ENCODE results near the gene SBNO1. TPM values are rescaled to one million over a fixed set of nuclear protein-coding genes. Genes with fewer than 3 reads are reported as not detected.

The SBNO1 gene
- total and polyA plus RNA-seq, 2 donors (not counting 1 experiment from before 2014, with no cell fraction given), result 5.9 to 47.5 TPM

DNA sequence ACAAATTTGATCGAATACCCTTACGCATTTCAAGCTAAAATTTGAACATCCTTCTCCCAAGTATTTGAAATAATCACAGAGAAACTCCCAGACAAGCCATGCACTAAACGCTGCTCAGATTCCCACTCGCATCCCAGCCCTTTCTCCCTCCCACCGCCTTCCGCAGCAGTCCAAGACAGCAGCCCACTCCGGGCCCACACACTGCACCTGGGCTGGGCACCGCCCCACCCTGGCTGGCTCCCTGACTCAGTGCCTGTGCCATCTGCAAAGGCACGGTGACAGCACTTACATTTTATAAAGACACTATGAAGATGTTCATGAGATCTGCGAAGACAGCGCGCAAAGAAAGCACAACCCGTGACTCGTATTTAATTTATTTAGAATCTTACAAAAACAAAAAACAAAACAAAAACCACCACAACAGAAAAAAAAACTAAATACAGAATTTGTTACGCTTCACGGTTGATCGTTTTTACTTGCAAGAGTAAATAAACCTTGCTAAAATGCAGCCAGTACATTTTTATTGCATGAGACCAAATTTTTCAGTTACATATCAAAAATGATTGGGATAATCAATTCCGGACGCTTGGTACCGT, 75.8 kb downstream of the SBNO1 start:
- Histone ChIP-seq H4K20me1 (ENCODE audit: control insufficient read depth, insufficient read depth, low read length, poor library complexity, severe bottlenecking) (no peaks in the 10 kb centered on the region), H3K9me3 (ENCODE audit: control extremely low read depth in 1 of 3, control insufficient read depth in 2 of 3, insufficient read depth in 1 of 3, low read length in 2 of 3) (no peaks in the 10 kb centered on the region), H3K4me3 (ENCODE audit: control extremely low read depth in 1 of 5, extremely low read depth in 1 of 5, insufficient read depth in 1 of 5, low read depth in 2 of 5, low read length in 4 of 5) (no peak overlapping the region), H3K79me2 (ENCODE audit: control insufficient read depth, insufficient read depth, low read length) (no peaks in the 10 kb centered on the region), H3K36me3 (replicated peaks in 1 of 2; ENCODE audit: control extremely low read depth in 1 of 2, control insufficient read depth in 1 of 2, extremely low read depth in 1 of 2, insufficient read depth in 2 of 2, low read length in 1 of 2) (peaks cover 0 to 16% of the 10 kb centered on the region in 2 experiments), H3K27me3 (replicated peaks in 1 of 4; ENCODE audit: control extremely low read depth in 1 of 4, control insufficient read depth in 3 of 4, insufficient read depth in 4 of 4, low read length in 3 of 4) (no peaks in the 10 kb centered on the region), H3K27ac (ENCODE audit: low read length in 2 of 2) (no peak overlapping the region), H3K9ac (ENCODE audit: low read length) (no peak overlapping the region), H2AFZ (ENCODE audit: insufficient read depth, low read depth, low read length, poor library complexity, severe bottlenecking) (no peak overlapping the region), H3K4me1 (ENCODE audit: control insufficient read depth in 2 of 2, insufficient read depth in 2 of 2, low read length in 2 of 2) (no peaks in the 10 kb centered on the region), H3K4me2 (replicated peaks; ENCODE audit: low read depth, low read length, poor library complexity, severe bottlenecking) (no peak overlapping the region)
- DNase-seq (no peak), ATAC-seq (ENCODE audit: low read depth) (no peak)
- WGBS (ENCODE audit: insufficient coverage), result 99% methylated on average over 16 of the region's 20 CpGs
- Mint-ChIP-seq H3K27me3 (no peaks in the 10 kb centered on the region), H3K4me1 (no peaks in the 10 kb centered on the region), H3K27ac (no peak overlapping the region), H3K4me3 (no peak overlapping the region), H3K9me3 (ENCODE audit: insufficient read depth) (no peaks in the 10 kb centered on the region)
- ChIA-PET POLR2A (no interaction called here), CTCF (interaction anchor here (0.5 kb wide), 1 partner anchor 817 kb away, joined by 3 read pairs; no protein-coding TSS in a partner anchor)
- TF ChIP-seq, protein P1, sequence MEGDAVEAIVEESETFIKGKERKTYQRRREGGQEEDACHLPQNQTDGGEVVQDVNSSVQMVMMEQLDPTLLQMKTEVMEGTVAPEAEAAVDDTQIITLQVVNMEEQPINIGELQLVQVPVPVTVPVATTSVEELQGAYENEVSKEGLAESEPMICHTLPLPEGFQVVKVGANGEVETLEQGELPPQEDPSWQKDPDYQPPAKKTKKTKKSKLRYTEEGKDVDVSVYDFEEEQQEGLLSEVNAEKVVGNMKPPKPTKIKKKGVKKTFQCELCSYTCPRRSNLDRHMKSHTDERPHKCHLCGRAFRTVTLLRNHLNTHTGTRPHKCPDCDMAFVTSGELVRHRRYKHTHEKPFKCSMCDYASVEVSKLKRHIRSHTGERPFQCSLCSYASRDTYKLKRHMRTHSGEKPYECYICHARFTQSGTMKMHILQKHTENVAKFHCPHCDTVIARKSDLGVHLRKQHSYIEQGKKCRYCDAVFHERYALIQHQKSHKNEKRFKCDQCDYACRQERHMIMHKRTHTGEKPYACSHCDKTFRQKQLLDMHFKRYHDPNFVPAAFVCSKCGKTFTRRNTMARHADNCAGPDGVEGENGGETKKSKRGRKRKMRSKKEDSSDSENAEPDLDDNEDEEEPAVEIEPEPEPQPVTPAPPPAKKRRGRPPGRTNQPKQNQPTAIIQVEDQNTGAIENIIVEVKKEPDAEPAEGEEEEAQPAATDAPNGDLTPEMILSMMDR (IDR thresholded peaks at IDR 0.05), result no peak
- no peak for TF ChIP-seq EZH2 (IDR thresholded peaks at IDR 0.05; ENCODE audit: borderline replicate concordance, insufficient read depth, low read depth, low read length, poor library complexity, severe bottlenecking)
- intact Hi-C loops (cut with micrococcal nuclease), result no loop called here

DNA sequence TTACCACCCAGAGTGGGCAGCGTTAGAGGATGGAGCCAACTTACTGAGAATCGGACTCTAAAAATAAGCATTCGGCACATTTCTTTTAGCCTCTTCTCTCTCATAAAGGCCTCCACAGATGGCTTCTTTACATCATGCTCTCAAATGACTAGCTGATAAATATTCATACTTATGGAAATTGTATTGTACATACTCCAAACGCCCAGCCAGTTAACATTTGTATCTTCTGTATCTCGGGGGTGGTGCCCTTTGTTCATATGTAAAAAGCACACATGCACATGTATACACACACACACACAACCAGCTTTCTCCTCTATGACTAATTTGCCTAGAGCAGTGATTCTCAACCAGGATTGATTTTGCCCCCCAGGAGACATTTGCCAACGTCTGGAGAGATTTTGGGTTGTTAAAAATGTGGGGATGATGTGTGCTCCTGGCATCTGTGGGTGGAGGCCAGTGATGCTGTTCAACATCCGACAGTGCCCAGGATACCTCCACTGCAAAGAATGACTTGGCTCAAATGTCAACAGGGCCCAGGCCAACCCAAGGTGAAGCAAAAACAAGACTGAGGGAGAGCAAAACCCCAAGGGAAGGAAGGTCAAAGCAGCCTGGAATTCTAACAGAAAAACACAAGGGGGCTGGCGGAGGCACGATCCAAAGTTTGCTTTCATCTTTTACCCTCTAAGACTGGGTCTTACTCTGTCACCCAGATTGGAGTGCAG, 77.8 kb downstream of the SBNO1 start:
- Histone ChIP-seq H3K4me3 (ENCODE audit: control extremely low read depth in 1 of 5, extremely low read depth in 1 of 5, insufficient read depth in 1 of 5, low read depth in 2 of 5, low read length in 4 of 5) (no peak overlapping the region), H3K36me3 (replicated peaks in 1 of 2; ENCODE audit: control extremely low read depth in 1 of 2, control insufficient read depth in 1 of 2, extremely low read depth in 1 of 2, insufficient read depth in 2 of 2, low read length in 1 of 2) (peaks cover 0 to 6% of the 10 kb centered on the region in 2 experiments), H3K4me2 (replicated peaks; ENCODE audit: low read depth, low read length, poor library complexity, severe bottlenecking) (no peak overlapping the region), H3K9me3 (ENCODE audit: control extremely low read depth in 1 of 3, control insufficient read depth in 2 of 3, insufficient read depth in 1 of 3, low read length in 2 of 3) (no peaks in the 10 kb centered on the region), H3K79me2 (ENCODE audit: control insufficient read depth, insufficient read depth, low read length) (no peaks in the 10 kb centered on the region), H3K9ac (ENCODE audit: low read length) (no peak overlapping the region), H2AFZ (ENCODE audit: insufficient read depth, low read depth, low read length, poor library complexity, severe bottlenecking) (no peak overlapping the region), H3K27me3 (replicated peaks in 1 of 4; ENCODE audit: control extremely low read depth in 1 of 4, control insufficient read depth in 3 of 4, insufficient read depth in 4 of 4, low read length in 3 of 4) (no peaks in the 10 kb centered on the region), H4K20me1 (ENCODE audit: control insufficient read depth, insufficient read depth, low read length, poor library complexity, severe bottlenecking) (no peaks in the 10 kb centered on the region), H3K4me1 (ENCODE audit: control insufficient read depth in 2 of 2, insufficient read depth in 2 of 2, low read length in 2 of 2) (no peaks in the 10 kb centered on the region), H3K27ac (ENCODE audit: low read length in 2 of 2) (no peak overlapping the region)
- ChIA-PET CTCF (interaction anchor here (0.6 kb wide), 1 partner anchor 32 kb away, joined by 3 read pairs; no protein-coding TSS in a partner anchor), POLR2A (no interaction called here)
- TF ChIP-seq, protein P1 (IDR thresholded peaks at IDR 0.05), result no peak
- no peak for TF ChIP-seq EZH2 (IDR thresholded peaks at IDR 0.05; ENCODE audit: borderline replicate concordance, insufficient read depth, low read depth, low read length, poor library complexity, severe bottlenecking)
- H3K4me3 Mint-ChIP-seq, result no peak overlapping the region
- H3K9me3 Mint-ChIP-seq (ENCODE audit: insufficient read depth), result no peaks in the 10 kb centered on the region
- H3K27me3 Mint-ChIP-seq, result no peaks in the 10 kb centered on the region
- no peaks in the 10 kb centered on the region for H3K4me1 Mint-ChIP-seq
- intact Hi-C loops (cut with micrococcal nuclease), result no loop called here
- no peak overlapping the region for H3K27ac Mint-ChIP-seq
- ATAC-seq (ENCODE audit: low read depth) (no peak), DNase-seq (no peak)
- WGBS (ENCODE audit: insufficient coverage), result 87% methylated on average over 7 of the region's 9 CpGs
